GM19372 (cell line): Measurements from ENCODE around the gene FN3KRP.

Source experiments
- ATAC-seq: cut with Tn5 transposase; IDR thresholded peaks from one replicate; pipeline ENCODE4 v1.9.1; 2021; ENCODE audit warnings: mild to moderate bottlenecking, low read depth, moderate library complexity; ENCODE audit not compliant: unreplicated experiment

Gene FN3KRP, protein sequence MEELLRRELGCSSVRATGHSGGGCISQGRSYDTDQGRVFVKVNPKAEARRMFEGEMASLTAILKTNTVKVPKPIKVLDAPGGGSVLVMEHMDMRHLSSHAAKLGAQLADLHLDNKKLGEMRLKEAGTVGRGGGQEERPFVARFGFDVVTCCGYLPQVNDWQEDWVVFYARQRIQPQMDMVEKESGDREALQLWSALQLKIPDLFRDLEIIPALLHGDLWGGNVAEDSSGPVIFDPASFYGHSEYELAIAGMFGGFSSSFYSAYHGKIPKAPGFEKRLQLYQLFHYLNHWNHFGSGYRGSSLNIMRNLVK

DNA sequence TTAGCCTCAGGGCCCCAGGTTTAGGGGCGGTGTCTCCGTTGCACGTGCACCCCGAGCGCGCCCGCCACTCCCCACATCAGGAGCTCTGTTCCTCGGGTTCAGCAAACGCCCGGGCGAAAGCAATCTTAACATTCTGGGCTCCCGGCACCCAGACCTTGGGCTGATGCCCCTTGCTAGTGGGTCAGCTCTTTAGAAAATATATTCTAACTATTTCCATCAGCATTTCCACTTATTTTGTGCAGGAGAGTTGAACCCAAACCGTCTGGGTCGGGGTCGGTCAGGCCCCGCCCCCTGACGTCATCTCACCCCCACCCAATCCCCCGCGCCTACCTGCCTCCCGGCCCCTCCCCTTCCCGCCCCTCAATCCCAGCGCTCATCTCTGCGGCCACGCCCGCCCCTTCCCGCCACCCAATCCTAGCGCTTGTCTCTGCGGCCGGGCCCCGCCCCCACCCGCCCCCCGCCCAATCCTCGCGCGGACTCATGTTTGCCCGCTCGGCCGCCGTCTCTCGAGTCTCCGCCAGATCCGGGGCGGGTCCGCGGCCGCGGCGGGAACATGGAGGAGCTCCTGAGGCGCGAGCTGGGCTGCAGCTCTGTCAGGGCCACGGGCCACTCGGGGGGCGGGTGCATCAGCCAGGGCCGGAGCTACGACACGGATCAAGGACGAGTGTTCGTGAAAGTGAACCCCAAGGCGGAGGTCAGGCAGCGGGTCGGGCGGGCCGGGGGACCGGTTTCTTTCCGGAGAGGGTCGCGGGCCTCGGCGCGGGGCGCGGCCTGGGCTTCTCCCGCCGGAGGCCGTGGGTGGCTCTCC lies at the start of gene FN3KRP:
FN3KRP (plus strand) TSS at position 504 of the 808 bp plus-strand sequence; CDS start at position 554, 50 bp downstream.
- peak; percentile 60 for ATAC-seq

DNA sequence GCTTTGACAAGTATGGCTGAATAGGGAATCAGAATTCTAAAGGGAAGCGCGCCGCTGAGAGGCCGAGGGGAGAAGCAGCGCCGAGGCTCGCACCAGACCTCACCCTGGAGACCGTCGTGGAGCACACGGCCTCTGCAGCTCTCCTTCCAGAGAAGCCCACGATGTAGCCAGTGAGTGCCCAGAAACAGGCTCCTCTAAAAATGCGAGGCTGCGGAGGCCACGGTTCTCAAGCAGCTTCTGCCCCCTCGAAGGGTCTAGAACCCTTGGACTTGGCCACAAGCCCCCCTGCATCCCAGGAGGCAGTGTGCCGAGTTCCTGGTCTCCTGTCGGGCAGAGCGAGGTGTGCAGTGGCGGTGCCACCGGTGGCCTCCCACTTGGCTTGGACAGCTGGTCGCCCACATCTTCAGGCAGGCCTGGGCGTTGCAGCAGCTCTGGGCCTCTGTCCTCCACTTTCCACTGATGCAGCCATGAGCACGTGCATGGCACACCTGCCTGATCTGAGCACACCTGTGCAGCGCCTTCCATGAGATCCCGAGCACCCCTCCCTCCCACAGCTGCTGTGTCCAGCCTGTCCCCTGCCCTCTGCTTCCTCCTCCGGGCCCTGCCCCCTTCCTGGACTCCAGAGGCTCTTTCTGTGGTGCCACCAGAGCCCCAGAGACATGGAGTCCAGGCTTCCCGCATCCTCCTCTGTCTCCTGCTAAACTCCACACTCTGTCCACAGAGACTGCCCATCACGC lies 49.4 kb upstream of the FN3KRP start:
- no peak for ATAC-seq

DNA sequence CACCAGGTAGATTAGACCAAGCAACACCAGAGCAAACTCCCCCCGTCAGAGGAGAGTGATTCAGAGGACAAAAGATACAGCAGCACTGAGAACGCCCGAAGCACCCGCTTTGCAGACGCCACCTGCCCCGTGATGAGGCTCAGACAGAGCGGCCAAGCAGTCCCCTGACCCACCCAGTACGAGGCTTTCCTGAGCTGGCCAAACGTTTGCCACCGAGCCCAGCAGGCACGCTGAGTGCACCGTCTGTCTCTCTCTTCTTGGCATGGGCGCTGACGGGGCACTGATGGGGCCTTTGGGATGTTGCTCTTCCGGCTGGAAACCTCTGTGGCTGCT lies 48.9 kb upstream of the FN3KRP start:
- ATAC-seq, result no peak

DNA sequence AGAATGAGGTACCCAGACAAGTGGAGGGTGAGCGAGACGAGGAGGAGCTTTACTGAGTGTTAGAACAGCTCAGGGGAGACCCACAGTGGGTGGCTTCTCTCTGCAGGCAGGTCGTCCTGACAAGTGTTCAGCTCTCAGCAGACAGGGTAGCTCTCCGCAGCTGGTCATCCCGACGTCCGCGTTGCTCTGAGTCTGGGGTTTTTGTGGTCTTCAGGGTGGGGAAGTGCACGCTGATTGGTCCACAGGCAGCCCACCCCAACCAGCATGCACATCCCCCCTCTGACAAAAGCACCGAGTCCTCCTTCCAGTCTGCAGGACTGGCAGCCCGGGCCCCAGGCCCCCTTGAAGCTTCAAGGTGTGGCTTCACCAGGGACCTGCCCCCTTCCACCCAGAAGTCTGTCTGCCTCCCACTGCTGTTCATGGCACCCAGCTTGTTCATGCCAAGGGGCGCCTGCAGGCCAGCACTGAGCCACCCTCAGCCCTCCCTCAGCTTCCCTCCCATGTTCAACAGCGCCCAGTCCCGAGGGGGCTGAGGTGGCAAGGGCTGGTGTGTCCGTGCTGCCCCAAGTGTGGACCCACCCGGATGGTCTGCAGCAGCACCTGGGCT lies 48.4 kb upstream of the FN3KRP start:
- ATAC-seq, result no peak

DNA sequence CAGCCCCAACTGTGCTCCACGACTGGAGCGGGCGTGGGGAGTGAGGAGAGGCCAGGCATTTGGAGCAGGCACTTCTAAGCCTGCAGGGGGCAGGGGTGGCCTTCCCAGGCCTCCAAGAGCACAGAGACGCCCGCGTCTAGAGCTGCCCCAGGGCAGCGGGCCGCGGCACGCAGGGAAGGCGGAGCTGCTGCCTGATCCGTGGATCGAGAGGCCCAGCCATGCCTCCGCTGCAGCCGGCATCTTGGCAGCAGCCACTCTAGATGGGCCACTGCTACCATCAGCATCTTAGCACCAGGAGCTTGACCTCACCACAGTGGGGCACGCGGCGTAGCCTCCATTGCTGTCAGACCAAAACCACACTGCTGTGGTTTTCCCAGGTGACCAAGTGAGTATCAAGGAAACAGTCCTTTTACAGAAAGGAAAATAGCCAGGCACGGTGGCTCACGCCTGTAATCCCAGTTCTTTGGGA lies 47.8 kb upstream of the FN3KRP start:
- no peak for ATAC-seq

DNA sequence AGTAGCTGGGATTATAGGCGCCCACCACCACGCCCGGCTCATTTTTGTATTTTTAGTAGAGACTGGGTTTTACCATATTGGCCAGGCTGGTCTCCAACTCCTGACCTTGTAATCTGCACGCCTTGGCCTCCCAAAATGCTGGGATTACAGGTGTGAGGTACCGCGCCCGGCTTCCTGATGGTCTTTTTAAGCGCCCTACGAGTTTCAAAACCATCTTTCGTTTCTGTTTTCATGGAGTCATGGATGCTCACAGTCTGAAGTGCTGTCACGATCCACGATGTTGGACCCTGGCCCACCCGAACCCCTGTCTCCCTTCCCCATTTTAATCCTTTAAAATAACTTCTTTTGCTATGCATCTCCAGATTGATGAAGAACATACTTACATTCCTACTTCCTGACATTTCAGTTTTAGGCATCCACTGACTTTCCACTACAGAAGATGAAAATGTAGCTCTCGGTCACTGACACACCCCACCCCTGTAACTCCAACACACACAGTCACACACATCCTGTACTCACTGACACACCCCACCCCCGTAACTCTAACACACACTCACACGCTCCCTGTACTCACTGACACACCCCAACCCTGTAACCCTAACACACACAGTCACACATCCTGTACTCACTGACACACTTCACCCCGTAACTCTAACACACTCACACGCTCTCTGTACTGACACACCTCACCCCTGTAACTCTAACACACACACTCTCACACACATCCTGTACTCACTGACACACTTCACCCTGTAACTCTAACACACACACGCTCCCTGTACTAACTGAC lies 45.6 kb upstream of the FN3KRP start:
- no peak for ATAC-seq

DNA sequence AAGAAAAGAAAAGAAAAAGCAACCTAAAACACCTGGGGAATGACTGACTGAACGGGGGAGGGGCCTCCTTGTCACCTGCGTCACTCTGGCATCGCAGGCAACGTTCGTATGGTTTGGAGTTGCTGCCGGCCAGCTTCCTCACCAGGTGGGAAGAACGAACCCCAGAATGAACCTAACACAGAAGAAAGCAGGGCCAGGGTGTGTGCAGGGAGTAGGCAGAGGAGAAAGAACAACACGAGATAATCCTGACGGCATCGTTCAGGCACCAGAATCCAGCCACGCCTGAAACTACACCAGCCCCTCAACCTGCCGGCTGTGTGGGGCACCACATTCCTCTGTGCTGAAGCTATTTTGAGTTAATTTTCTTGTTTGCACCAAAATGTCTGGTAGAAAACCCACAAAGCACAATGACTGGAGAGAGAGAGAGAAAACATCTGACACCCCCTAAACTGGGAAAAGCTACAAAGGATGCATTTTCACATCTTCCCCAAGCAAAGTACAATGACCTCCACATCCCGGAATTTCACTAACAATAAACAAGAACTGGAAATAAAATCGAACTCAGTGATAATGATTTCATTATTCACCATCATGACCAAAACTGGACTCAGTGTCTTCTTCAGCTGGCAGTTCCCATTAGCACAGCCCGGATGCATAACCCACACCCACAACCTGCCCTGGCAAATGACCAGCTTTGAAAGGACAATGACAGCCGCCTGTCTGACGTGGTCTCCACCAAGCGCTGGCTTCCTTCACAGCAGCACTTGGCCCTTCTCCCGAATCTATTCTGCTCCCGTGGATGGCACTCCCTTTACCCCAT lies 41.6 kb upstream of the FN3KRP start:
- ATAC-seq, result no peak

DNA sequence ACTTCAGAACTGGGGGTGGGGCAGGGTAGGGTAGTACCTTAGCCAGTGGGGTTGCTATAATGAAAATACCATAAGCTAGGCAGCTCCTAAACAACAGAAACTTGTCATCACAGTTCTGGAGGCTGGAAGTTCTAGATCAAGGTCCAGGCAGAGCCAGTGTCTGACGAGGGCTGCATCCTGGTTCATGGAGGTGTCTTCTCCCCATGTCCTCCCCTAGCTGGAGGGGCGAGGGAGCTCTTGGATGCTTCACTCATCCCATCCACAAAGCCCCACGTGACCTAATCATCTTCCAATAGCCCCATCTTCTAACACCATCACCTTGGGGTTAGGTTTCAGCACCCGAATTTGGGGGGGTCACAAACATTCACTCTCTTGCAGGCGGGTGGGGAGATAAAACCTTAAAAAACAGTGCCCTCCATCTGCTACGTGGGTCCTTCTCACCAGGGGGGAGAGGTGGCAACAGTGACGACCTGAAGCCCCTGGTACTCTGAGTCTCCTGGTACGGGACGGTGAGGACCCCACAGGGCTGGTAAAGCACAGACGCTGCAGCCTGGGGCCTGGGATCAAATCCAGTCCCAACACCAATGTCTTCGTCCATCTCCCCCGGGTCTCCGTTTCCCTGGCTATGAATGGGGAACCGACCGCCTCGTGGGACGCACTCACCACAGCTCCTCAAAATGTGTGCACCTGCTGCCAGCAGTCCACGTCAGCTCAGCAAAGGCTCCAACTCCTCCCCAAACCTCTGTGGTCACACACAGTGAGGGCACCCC lies 40.8 kb upstream of the FN3KRP start:
- no peak for ATAC-seq

DNA sequence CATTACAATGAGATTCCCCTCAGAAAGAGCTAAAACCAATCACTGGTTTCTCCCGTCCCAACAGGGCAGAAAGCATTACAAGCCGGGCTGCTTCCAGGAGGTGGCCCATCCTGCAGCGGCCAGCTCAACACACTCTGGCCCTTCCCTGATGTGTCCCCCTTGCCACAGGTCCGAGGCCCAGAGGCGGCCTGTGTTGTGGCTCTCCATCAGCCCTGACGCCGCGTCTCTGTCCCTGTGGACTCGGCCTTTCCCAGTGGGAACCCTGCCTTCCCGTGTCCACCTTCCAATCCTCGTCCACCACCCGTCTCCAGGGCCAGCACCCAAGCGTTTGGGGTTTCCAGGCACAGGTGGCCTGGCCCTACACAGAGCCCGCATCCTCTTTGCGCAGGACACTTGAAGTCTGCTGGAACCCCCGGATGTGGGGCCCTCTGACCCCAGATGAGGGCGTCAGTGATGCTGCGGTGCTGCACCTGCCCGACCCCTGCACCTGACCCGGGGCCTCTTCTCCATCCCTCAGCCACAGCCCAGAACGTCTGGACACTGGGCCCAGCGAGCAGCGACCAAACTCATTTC lies 39.1 kb upstream of the FN3KRP start:
- ATAC-seq, result no peak

DNA sequence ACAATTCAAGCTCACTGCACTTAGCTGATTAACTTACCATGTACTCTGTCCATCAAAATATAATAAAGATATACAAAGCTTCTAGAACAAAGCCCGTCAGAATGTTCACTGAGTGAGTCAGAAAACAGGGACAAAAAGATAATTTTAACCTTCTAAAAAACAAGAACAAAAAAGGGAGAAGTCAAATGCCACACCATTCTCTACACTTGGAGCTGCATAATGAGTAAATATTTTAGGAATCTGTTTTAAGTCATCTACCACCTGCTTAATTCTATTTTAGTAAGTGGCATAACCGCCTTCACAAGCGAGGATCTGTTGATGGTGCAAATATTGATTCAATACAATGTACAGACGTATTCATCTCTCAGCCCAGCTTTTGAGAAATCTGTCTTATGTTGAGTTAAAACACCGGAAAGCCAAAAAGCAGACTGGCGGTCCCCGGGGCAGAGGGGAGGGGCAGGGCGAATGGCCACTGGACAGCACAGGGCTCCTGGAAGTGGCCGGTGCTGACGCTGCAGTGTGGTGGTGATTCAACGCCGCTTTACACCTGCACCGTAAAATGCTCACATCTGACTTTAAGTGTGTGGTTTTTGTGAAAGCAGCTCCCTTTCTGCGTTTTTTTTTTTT lies 38.1 kb upstream of the FN3KRP start:
- no peak for ATAC-seq

DNA sequence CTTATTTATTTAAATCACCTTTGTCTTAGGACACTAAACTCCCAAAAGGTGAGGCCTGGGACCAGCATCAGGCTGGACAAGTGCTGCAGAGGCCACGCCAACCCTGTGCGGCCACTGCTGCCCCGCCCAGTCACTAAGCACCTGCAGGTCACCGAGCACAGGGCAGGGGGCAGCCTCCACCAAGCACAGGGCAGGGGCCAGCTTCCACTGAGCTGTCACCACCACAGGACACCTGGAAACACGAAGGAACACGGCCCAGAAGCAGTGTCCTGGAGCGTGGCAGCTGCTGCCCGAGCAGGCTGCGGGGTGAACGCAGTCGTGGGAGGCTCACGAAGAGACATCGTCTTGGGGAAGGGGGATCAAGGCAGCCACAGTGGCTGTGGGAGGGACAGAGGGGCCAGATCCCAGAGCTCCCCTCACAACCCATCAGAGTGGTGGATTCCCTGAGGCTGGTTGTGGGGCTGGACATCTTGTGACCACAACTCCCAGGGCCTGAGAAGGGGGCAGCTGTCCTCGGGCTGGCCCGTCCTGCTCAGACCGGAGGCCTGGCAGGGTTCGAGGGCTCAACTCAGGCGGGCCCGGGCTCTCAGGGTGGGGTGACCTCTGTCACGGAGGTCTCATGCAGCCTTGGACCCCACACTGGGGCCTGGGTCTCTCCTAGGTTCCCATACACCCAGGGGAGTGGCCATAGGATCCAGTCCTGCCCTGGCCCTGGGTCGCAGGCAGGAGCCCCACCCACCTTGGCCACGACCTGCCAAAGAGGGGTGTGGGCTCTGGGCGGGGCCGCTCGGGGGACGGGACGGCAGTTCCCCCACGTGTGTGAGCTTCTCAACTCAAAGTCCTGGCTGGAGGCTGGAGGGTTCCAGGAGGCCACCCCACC lies 36.7 kb upstream of the FN3KRP start:
- ATAC-seq, result no peak

DNA sequence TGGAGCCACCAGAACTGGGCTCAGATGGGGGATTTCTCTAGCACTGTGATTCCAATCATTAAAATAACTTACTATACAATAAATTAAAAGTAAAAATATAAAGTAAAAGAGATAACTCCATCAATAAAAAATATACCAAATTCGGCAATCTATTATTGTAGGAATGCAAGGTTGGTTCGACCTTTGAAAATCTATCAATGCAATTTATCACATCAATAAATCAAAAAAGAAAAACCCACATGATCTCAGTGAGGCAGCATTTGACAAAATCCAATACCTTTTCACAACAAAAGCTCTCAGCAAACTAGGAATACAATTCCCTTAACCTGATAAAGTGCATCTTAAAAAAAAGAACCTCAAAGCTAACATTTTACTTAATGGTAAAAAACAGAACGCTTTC lies 35.0 kb upstream of the FN3KRP start:
- no peak for ATAC-seq

DNA sequence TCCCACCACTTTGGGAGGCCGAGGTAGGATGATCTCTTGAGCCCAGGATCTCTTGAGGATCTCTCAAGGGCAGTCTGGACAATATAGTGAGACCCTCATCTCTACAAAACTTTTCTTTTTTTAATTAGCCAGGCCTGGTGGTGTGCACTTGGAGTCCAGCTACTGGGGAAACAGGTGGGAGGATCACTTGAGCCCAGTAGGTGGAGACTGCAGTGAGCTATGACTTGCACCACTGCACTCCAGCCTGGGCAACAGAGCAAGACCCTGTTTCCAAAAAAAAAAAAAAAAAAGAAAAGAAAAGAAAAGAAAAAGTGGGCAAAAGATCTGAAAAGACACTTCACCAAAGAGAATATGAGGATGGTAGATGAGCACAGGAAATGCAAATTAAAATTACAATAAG lies 33.0 kb upstream of the FN3KRP start:
- no peak for ATAC-seq

DNA sequence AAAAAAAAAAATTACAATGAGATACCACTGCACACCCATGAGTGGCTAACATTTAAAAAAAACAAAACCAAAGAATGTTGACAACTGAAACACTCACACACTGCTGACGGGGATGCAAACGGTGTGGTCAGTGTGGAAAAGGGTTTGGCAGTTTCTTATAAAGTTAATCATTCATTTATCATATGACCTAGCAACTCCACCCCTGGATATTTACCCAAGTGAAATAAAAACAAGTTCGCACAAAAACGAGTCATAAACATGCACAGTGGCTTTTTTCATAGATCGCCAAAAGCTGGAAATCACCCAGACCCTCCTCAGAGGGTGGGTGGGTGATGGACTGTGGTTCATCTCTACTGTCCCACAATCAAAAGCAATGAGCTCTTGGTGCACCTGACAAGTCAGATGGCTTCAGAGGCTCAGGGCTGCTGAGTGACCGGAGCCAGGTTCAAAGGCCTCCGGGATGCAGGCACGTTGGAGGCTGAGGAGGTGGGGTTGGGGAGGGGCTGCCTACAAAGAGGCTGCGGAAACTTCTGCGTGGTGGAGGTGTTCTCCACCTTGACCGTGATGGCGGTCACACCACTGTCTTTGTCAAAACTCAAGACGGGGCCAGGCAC lies 32.2 kb upstream of the FN3KRP start:
- no peak for ATAC-seq

DNA sequence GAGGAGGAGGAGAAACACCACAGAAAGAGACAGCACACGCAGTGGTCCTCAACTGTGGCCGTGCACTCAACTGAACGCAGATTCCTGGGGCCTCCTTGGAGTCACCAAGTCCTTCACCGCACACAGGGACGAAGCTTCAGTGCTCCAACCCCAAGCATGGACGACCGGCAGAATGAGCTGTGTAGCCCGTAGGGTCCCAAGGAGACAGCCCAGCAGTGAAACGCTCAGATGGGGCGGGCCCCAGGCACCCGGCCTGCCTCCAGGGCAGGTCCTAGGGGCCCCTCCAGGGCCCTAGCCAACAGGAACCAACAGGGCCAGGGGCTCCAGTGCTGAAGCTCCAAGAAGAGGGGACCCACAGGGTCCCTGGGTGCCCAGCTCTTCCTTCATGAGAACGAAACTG lies 31.2 kb upstream of the FN3KRP start:
- no peak for ATAC-seq
